ENCODE measurements around the gene CFAP410.

CFAP410 gene

GRCh38 chr21:44330698-44331097 lies 8.5 kb downstream of the CFAP410 start:
- no peak for DNase-seq

DNA sequence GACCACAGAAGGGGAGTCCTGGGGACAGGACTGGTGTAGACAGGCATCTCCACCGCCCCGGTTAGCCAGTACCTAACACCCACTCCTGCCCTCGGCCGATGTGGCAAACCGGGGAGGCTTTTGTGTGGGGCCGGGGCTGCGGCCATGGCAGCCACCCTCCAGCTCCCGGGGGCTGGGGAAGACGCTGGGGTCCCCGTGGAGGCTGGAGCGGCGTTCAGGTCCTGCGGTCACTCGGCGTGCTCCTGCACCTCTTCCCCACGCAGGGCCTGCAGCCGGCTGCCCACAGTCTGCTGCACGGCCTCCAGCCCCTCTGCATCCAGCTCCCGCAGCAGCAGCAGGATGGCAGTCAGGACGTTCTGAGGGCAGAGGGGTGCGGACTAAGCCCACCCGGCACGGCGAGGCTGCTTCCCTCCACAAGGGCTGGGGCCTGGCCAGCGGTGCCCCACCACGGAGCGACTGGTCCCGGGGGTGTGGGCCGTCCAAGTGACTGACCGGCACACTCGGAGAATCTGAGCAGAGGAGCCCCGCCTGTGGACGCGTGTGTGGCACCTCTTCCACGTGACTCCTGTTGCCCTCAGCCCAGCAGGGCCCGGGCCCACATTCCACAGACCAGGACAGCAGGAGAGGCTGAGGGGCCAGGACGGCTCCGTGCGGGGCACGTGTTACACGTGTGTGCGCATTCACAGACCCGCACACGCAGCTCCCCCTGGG lies 9.1 kb downstream of the CFAP410 start:
- DNase-seq, result no peak

DNA sequence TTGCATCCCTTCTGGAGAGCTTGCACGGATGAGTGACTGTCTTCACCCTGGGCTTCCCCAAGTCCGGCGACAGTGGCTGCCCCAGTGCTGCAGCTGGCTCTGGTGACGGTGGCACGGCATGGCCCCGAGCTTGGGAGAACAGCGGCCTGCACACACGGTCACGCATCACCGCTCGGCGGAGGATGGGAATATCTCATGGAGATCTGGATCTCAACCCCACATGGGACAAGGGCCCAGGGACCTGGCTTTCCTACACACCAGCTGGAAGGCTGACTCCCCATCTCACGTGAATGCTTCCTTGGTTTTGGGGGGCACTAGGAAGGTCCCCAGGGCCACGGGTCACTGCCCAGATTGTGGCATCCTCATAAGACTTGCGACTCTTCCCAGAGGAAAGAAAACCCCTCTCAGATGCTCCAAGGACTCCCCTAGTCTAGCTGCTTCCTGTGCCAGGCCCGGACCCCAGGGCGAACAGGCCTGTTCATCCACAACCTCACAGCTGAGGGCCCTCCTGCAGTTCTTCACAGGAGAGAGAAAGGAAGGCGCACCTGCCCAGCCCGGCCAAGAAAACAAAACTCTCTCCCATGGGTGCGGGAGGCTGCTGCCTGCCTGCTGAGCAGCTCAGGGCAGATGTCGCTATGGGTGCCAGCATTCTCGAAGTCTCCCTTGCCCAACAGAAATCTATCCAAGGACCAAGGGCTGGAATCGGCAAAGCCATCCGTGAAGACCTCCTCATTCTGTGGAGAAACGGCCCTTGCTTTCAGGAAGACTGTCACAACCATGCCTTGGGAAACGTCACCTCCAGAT lies 9.9 kb downstream of the CFAP410 start:
- no peak for DNase-seq

- no peak for DNase-seq
These were observed 10.8 kb downstream of the CFAP410 start for GRCh38 chr21:44328242-44328895.

- DNase-seq, result no peak
These were observed 11.6 kb downstream of the CFAP410 start for GRCh38 chr21:44327603-44327974.

- no peak for DNase-seq
These were observed 12.2 kb downstream of the CFAP410 start for GRCh38 chr21:44326716-44327602.

- DNase-seq, result no peak
These were observed 12.9 kb downstream of the CFAP410 start for GRCh38 chr21:44326272-44326647.

DNA sequence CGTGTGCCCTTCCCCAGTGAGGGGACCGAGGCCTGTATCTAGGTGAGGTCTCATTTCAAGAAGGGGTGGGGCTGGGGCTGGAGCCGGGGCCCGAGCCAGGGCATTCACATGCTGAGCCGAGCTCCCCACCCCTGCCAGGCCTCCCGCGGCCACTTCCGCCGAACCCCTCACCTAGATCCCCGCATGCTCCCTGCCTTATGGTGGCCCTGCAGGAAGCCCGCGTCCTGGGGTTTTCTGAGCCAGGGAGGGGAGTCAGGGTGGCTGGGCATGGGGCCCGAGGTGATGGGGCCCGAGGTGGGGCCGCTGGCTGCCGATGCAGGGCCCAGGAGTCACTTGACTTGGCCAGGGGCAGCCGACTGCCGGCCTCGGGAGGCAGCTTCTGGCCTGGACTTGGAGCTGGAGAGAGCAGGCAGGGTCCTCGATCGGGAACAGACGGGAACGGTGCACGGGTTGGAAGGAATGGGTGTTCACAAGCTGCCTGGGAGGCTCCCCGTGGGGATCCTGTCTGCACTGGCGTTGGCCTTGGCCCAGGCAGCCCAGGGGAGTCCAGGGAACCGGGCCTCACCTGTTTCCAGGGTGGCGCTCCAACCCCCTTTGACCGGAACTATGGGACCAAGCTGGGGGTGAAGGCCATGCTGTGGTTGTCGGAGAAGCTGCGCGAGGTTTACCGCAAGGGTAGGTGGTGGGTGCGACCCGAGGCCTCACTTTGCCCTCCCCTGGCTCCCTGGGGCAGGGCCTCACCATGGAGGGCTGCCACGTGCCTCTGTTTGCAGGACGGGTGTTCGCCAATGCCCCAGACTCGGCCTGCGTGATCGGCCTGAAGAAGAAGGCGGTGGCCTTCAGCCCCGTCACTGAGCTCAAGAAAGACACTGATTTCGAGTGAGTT lies 13.6 kb downstream of the CFAP410 start:
- DNase-seq, result no peak

- DNase-seq, result no peak
These were observed 14.4 kb downstream of the CFAP410 start for GRCh38 chr21:44324854-44325107.

- DNase-seq, result no peak
These were observed 14.9 kb downstream of the CFAP410 start for GRCh38 chr21:44324106-44324853.

DNA sequence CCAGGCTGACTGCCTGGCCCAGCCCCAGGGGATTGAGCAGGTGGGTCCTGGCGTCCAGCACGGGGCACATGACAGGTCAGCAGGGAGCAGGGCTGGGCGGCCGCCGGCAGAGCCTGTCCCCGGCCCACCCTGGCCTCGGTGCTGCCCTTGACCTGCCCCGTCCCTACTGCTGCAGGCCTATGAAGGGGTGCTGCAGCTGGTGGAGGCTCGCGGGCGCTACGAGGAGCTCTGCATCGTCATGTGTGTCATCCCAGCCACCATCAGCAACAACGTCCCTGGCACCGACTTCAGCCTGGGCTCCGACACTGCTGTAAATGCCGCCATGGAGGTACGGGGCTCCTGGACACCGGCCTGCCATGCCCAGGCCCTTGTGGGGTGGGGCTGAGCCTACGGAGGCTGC lies 15.6 kb downstream of the CFAP410 start:
- DNase-seq, result no peak

- no peak for DNase-seq
These were observed 16.4 kb downstream of the CFAP410 start for GRCh38 chr21:44322621-44323325.

- no peak for DNase-seq
These were observed 17.2 kb downstream of the CFAP410 start for GRCh38 chr21:44321846-44322450.

DNA sequence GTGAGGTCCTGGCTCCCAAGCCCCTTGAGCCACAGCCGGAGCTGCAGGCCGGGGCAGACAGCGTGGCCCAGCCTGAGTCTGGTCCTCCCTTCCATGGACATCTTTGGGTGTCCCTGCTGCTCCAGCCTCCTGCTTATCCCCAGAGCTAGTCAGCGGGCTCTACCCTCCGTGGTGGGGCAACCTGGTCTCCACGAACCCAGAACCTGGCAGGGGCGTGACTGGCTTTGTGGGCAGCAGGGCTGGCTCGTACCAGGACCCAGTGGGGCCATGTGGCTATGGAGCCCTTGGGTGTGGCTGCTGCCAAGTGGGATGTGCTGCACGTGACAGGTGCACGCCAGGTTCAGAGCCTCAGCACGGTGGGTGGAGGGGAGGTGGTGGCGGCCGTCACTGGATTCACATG lies 18.3 kb downstream of the CFAP410 start:
- no peak for DNase-seq

DNA sequence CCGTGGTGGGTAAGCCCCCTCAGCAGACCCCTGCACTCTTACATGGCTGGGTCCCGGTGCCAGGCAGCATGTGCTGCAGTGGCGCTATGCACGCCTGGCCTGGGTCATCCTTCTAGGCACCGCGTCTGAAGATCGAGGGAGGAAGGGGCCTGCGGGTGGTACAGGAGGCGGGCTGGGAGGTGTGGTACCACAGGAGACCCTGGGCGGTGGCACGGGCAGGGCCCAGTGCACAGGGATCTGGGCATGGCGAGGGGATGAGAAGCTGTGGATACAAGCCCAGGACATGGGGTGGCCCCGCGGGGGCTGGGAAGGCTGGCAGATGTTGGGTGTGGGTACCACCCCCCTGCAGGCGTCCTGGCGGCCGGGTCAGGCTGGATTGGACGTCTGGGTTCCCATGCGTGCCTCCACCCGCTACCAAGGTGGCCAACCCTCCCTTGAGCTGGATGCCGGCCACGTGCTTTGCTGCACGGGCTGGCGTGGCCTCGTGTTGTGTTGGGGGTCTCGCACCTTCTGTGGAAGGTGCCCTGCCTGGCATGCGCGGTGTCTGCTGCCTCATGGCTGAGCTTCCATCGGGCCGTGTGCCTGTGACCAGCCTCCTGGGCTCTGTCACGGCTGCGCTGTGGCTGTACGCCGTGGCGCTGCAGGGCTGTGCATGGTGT lies 19.7 kb downstream of the CFAP410 start:
- DNase-seq, result no peak

DNA sequence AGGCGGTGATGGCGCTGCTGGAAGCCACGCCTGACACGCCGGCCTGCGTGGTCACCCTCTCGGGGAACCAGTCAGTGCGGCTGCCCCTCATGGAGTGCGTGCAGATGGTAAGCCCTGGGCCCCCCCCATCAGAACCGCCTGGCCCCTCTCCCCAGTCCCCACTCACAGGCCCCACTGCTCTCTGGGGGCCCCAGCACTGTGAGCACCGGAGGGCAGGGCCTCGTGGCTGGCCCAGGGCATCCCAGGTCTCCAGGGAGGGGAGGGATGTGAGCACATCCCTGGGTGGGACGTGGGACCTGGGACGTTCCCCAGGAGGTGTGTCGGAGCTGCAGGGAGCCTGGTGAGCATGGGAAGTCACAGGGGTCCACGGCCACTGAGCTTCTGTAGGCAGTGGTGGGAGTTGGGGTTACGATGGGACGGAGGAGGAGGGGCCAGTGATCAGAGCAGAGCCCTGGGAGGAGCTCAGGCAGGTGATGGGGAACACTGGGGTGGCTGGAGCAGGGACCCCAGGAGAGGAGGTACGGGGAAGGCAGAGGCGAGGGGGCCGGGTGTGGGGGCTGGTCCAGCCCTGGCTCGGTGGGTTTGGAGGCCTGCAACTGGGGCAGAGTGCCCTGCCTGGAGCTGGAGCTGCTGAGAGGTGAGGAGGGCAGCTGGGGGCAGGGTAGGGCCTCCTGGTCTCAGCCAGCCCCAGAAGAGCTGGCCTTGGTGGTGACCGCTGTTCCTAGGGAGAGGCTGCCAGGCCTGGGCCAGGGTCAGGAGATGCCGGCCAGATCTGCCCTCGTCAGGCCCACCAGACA lies 20.5 kb downstream of the CFAP410 start:
- no peak for DNase-seq

- DNase-seq, result no peak
These were observed 21.3 kb downstream of the CFAP410 start for GRCh38 chr21:44317871-44318270.

DNA sequence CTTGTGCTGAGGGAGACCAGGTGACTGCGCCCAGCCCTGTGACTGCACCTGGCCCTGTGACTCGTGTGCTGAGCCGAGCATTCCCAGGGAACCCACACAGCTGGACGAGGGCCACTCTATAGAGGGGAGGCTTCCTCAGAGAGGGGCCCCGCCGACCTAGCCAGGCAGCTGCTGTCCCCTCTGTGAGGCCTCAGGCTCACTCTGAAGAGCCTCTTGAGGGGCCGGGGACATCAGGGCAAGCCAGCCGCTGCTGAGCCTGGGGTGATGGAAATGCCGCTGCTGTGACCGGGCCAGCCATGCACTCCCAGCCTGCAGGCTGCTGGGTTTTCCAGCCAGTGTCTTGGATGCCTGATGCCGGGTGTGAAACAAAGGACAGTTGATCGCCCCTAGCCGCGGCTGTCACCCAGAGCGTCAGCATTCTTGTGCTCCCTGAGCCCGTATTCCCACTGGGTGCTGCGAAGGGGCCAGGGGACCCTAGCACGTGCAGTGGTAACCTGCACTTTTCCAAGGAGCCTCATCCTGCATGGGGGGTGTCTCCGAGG lies 21.9 kb downstream of the CFAP410 start:
- no peak for DNase-seq

All from SIG-M5 (cell line).